ENCODE data around the gene TRIM45.

The TRIM45 gene

GRCh38 chr1:117098287-117098890 is 23.2 kb downstream of the TRIM45 start:
- no peak for DNase-seq

GRCh38 chr1:117097443-117097842 is 24.1 kb downstream of the TRIM45 start:
- DNase-seq, result no peak

GRCh38 chr1:117096951-117097408 is 24.6 kb downstream of the TRIM45 start:
- DNase-seq, result no peak

- DNase-seq, result no peak
Measured at GRCh38 chr1:117094841-117095604, 26.5 kb downstream of the TRIM45 start.

GRCh38 chr1:117093870-117094621 is 27.5 kb downstream of the TRIM45 start:
- no peak for DNase-seq

GRCh38 chr1:117093091-117093534 is 28.4 kb downstream of the TRIM45 start:
- no peak for DNase-seq

- no peak for DNase-seq
Measured at GRCh38 chr1:117092594-117092993, 29.0 kb downstream of the TRIM45 start.

GRCh38 chr1:117089996-117090395 is 31.6 kb downstream of the TRIM45 start:
- DNase-seq, result no peak

- DNase-seq, result no peak
Measured at GRCh38 chr1:117087686-117088085, 33.9 kb downstream of the TRIM45 start.

GRCh38 chr1:117084231-117084630 is 37.3 kb downstream of the TRIM45 start:
- DNase-seq, result no peak

GRCh38 chr1:117079737-117080136 is 41.8 kb downstream of the TRIM45 start:
- DNase-seq, result no peak

GRCh38 chr1:117077267-117077666 is 44.3 kb downstream of the TRIM45 start:
- no peak for DNase-seq

- no peak for DNase-seq
Measured at GRCh38 chr1:117076648-117077047, 44.9 kb downstream of the TRIM45 start.

- no peak for DNase-seq
Measured at GRCh38 chr1:117070124-117070523, 51.4 kb downstream of the TRIM45 start.

- DNase-seq, result no peak
Measured at GRCh38 chr1:117069220-117069844, 52.2 kb downstream of the TRIM45 start.

- no peak for DNase-seq
Measured at GRCh38 chr1:117068580-117068979, 53.0 kb downstream of the TRIM45 start.

GRCh38 chr1:117067533-117068370 is 53.8 kb downstream of the TRIM45 start:
- no peak for DNase-seq

- no peak for DNase-seq
Measured at GRCh38 chr1:117066367-117066766, 55.2 kb downstream of the TRIM45 start.

- no peak for DNase-seq
Measured at GRCh38 chr1:117061986-117062415, 59.5 kb downstream of the TRIM45 start.
